Fibroblast of the aortic adventitia (primary cell): ENCODE measurements around the gene SCART1. TPM values are rescaled to one million over a fixed set of nuclear protein-coding genes. Genes with fewer than 3 reads are reported as not detected.

Source experiments
- DNase-seq: peaks from one replicate; pipeline ENCODE4 v3.0.0-alpha.2; 2010; ENCODE audit warnings: low read depth
- H3K4me3 ChIP-seq: 2 replicates; pipeline ENCODE4 v1.5.1; 2011; ENCODE audit warnings: low read depth, mild to moderate bottlenecking, control low read depth, low read length, moderate library complexity
- total RNA-seq: library from RNA; depleted of rRNA; stranded (reverse); fragments of >200 nt; gene quantifications from 2 replicates; pipeline ENCODE4 v1.2.3, GENCODE V29; 2012; ENCODE audit warnings: low replicate concordance
- TF ChIP-seq, protein P1 (sequence below): IDR thresholded peaks from 2 replicates; pipeline ENCODE4 v1.5.1; 2011; ENCODE audit warnings: mild to moderate bottlenecking, low read length, control low read depth, inconsistent platforms; ENCODE audit not compliant: insufficient read depth

The SCART1 gene
- total RNA-seq, 1 donor = 1.6 TPM

DNA sequence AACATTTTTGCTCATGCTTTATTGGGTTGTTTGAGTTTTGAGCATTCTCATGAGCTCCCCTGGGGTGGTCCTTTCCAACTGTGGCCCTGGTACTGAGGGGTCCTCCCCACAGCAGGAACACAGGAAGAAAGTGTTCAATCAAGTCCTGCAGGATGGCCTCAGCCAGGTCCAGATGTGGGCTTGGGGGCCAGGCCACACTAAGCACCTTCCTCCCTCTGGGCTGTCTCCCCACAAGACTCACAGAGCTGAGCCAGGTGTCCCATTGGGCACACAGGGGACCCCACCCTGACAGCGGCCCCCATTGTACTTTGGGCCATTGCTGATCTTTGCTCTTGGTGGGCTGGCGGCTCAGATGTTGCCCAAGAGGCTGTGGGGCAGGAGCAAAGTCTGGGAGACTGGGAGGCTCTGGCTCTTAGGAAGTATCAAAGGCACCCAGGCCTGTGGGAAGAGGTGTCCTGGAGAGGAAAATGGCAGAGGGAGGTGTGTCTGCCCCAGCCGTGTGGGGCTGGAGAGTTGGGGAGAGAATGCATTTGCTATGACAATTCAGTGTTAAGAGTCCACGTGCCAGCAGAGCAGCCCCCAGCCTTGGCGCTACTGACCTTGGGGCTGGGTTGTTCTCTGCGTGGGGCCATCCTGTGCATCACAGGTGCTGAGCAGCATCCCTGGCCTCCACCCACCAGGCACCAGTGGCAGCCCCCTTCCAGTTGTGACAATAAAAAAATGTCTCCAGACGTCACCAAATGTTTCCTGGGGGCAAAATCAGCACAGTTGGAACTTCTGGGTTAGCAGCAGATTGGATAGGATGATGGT, 17.8 kb downstream of the SCART1 start:
- H3K4me3 ChIP-seq = no peak overlapping the region
- DNase-seq = no peak
- TF ChIP-seq, protein P1, sequence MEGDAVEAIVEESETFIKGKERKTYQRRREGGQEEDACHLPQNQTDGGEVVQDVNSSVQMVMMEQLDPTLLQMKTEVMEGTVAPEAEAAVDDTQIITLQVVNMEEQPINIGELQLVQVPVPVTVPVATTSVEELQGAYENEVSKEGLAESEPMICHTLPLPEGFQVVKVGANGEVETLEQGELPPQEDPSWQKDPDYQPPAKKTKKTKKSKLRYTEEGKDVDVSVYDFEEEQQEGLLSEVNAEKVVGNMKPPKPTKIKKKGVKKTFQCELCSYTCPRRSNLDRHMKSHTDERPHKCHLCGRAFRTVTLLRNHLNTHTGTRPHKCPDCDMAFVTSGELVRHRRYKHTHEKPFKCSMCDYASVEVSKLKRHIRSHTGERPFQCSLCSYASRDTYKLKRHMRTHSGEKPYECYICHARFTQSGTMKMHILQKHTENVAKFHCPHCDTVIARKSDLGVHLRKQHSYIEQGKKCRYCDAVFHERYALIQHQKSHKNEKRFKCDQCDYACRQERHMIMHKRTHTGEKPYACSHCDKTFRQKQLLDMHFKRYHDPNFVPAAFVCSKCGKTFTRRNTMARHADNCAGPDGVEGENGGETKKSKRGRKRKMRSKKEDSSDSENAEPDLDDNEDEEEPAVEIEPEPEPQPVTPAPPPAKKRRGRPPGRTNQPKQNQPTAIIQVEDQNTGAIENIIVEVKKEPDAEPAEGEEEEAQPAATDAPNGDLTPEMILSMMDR = no peak

DNA sequence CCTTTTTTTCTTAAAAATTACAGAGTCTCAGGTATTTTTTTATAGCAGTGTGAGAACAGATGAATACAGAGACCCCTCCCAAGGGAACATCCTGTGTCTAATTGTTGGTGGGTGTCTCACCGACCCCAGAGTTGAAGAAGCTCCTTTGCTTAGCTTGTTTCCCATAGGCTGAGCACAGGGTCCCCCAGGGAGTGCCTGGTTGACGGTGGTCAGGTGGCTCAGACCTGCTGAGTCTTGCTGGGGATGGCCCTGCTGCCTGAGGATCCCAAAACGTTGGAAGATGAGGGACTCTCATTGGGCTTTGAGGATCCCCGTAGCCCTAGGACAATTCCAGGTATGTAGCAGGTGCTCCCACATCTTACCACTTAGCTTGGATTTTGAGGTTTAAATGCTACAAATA, 19.5 kb downstream of the SCART1 start:
- no peak overlapping the region for H3K4me3 ChIP-seq
- TF ChIP-seq, protein P1 = no peak
- no peak for DNase-seq

DNA sequence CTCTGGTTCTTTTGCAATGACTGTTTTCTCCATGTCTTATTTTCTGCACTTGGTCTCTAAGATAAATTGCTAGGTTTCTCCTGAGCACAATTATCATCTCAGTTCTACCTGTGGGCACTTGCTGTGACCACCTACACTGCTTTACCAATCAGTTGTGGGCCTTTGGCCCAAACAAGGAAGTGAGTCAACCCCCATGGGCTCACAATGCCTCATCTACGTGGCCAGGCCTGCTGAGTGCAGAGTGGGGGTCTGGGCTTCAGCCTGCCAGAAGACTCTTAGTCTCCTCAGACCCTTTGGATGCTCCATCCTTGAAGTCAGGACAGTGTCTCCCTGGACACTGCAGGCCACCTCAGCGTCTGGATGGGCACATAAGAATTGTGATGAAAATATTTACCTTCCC, 20.3 kb downstream of the SCART1 start:
- no peak for DNase-seq
- no peak overlapping the region for H3K4me3 ChIP-seq
- TF ChIP-seq, protein P1 = no peak

DNA sequence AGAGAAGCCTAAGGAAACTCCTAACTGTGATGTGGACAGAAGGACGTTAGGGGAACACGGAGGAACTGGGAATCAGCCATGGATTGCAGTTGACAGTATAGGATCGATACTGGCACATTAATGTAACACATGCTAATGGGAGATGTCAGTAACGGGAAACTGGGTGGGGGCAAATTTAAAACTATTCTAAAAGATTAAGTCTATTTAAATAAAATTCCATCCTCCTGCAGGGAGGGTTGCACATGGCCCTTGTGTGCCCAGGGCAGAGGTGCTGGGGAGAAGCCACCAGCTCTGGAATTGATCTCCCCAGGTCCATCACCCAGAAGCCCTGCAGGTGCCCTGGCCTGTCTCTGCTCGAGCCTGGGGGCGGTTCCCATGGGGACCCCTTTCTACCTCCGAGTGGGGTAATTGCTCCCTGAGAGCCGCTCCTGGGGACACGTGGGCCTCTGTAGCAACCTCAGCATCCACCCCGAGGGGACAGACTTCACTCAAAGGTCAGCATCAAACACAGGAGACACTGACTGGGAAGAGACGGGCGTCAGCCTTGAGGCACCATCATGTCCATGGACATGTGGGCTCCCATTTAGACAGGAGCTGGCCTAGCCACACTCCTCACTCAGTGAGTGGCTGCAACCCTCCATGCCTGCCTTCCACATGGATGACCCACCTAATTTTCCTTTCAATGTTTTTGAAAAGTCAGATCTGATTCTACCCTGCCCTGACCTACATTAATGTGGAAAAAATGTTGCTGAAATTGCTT, 21.1 kb downstream of the SCART1 start:
- DNase-seq = no peak
- H3K4me3 ChIP-seq = no peak overlapping the region
- TF ChIP-seq, protein P1 = no peak

DNA sequence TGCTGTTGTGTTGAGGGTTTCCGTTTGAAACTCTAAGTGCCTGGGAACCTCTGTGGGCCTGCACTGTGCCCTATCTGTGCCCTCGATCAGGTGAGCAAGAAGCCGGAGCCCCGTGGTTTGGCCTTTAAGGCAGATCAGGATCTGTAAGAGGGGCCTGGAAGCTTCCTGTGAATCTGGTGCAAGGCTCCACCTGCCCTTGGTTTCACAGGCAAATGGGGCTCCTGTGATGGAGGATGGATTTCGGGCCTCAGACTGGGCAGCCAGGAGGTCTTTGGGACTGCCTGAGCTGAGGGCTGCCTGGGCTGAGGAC, 21.6 kb downstream of the SCART1 start:
- TF ChIP-seq, protein P1 = no peak
- DNase-seq = no peak
- H3K4me3 ChIP-seq = no peak overlapping the region

DNA sequence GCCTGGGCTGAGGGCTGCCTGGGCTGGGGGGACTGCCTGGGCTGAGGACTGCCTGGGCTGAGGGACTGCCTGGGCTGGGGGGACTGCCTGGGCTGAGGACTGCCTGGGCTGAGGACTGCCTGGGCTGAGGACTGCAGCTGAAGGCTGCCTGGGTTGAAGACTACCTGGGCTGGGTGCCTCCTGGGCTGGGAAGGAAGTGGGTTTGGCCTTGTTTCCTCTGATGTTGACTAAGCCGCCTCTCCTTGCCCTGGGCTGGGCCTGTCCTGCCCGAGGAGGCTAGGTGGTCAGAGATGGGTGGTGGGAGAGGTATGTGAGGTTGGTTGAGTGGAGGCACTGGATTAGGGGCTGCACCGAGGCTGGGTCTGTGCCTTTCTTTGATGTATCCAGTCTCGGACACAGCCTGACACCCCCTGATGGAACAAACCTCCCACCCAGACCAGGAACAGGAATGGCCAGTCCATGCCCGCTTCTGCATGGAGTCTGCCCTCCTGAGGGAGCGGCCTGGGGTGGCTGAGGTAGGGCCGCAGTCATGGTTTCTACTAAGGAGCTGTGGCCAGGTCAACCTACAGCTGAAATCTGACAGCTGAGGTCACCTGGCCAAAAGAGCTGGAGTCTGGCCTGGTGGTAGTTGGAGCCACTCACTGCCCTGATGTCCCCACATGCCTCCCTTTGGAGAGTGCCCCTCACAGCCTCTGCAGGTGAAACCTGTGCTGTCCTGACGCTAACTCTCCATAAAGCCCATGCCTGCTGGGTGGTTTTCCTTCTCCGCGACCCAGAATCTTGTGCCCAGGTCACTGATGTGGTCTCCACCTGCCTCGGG, 22.3 kb downstream of the SCART1 start:
- TF ChIP-seq, protein P1 = no peak
- DNase-seq = no peak
- H3K4me3 ChIP-seq = no peak overlapping the region
